Stimulated activated CD4-positive, alpha-beta T cell treated with anti-CD3 and anti-CD28 coated beads, Interleukin-4, amount 100 ng/mL, for 48 hours (primary cell): ENCODE results near the gene OSBPL6.
"Not testable (repeated sequence)": the region's sequence is repeated elsewhere in the genome, so short reads cannot be mapped to it uniquely, and the experiment has no call there.

Experiments
- DNase-seq, 2 donors: peaks; one replicate each; pipeline ENCODE4 v3.0.0-alpha.2; 2020; ENCODE audit warnings: low read depth in 2 of 2

Gene OSBPL6

DNA sequence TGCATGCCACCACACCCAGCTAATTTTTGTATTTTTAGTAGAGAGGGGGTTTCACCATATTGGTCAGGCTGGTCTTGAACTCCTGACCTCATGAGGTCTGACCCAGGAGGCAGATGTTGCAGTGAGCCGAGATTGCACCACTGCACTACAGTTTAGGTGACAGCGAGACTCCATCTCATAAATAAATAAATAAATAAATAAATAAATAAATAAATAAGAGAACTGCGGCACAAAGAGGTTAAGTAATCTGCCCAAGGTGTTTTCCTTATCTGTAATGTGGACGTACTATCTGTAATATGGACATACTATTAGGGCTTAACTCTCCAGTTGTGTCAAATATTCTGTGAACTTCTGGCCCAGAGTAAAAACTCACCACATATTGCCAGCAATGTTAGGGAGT lies 4.1 kb downstream of the OSBPL6 start:
- DNase-seq = not testable (repeated sequence)

DNA sequence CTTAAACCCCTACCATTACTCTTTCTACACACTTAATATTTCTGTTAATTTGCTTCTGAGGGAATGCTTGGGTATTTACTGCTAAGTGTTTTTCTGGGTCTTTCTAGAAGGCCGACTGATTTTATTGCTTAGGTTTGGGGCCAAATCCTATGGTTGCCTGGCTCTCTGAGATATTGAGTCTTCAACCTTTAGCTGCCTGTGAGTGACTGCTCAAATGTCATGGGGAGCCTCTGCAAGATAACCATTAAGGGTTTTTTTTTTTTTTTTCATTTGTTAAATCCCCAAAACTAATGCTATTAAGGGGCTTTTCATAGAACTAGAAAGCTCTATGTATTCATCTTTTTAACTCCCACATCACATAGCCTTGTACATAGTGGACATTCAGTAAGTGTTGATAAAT lies 5.0 kb downstream of the OSBPL6 start:
- DNase-seq = no peak

DNA sequence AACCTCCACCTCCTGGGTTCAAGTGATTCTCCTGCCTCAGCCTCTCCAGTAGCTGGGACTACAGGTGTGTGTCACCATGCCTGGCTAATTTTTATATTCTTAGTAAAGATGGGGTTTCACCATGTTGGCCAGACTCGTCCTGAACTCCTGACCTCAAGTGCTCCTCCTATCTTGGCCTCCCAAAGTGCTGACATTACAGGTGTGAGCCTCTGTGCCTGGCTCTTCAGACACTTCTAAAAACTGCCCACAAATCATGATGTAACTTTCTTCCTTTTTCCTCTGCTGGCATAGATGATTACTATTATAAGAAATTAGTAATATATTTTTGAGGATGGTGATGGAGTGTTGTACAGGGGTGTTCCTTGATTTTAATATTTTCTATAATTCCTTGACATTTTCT lies 6.0 kb downstream of the OSBPL6 start:
- DNase-seq = no peak

DNA sequence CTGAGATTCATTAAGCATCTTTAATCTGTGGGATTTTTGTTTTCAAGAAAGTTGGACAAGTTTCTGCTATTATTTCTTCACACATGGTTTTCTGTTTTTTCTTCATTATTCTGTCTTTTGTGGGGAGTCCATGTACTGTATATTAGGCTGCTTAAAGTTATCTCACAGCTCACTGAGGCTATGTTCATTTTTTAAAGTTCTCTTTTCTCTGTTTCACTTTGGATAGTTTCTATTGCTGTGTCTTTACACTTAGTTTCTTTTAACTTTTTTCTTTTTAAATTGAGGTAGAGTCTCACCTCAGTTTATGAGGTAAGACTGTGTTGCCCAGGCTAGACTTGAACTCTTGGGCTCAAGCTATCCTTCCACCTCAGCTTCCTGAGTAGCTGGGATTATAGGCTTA lies 8.6 kb downstream of the OSBPL6 start:
- no peak for DNase-seq

DNA sequence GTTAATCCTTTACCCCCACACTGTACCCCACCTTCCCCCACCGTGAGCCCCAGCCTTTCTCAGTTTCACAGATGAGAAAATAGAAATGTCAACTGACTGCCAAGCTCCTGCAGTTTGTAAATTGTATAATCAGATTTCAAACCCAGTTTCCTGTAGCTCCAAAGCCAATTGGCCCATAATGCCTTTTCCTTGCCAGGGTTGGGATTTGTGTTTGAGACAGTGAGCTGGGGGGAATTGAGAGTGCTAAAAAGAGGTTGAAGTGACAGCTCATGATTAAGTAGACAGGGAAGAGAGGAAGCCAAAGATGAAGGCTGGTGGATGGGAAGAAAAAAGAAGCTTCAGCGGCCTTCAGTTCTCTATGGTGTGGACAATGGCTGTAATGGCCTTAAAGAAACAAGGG lies 10.7 kb downstream of the OSBPL6 start:
- no peak for DNase-seq

DNA sequence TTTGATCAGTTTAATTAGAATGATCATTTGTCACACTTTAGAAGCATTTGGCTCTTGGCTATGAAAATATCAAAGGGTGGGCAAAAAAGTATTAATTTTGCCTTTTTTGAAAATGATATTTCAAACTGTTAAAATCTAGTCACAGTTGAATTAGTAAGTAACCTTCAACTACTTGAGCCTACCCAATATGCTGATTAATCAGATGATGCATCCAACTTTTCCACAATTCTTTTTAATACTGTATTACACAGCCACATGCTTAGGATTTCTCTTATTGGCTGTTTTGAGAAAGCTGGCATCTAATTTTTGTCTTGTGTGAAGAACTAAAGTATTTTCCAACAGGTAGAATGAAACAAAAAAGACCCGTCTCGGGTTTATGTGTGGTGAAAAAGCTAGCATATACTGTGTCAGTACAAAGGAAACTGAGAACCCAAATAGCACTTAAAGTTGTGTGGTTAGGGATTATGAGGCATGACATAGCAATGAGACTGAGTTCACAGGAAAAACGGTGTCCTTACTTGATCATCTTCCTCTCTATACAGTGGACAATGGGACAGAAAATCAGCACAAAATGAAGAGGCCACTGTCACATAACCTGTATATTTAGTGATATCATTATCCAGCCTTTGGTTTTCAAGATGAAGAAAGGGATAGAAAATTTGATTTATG lies 11.7 kb downstream of the OSBPL6 start:
- DNase-seq = no peak

DNA sequence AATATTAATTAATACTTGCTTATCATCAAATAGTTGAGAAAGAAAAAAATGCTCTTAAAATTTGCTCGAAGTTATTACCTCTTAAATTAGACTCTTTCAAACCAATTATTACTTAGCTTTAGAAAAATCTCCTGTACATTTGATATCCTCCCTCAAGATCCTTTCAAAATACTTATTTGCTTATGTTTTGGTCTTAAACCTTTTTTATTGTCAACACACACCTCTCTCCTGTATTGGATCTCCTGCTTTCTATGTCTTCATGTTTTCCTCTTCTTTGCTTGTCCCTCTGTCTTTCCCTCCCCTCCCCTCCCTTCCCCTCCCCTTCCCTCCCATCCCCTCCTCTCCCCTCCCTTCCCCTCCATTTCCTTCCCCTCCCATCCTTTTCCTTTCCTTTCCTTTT lies 14.0 kb downstream of the OSBPL6 start:
- no peak for DNase-seq

DNA sequence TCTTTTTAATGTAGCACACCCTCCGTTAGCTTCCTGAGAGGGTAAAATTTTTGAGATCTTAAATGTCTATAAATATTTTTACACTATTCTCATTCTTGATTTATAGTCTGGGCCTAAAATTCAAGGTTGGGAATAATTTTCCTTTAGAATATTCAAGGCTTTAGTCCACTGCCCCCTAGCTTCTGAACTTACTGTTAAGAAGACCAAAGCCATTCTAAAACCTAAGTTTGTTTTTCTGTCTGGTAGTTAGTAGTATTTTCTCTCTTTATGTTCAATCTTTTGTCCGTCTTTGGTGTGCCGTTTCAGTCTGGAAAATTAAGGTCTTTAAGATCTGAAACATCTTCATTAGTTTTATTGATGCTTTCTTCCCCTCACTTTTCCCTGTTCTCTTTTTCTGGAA lies 14.5 kb downstream of the OSBPL6 start:
- DNase-seq = no peak

DNA sequence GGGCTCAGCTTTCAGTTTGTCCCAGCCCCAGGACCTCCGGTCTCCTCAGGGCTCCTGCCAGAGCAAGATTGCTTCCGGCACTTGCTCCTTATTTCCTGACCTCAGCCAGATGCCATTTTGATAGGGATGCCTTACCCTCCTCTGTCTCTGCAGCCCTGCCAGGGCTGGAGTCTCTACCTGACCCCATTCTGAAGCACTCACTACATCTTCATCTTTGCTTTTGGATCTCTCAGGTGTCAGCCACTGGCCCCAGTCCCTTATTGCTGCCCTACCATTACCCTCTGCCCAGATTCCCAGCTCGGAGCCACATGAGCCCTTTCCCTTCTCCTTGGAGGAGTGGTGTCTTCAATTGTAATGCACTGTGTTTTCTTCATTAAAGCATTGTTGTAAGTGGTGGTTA lies 17.1 kb downstream of the OSBPL6 start:
- DNase-seq = no peak

DNA sequence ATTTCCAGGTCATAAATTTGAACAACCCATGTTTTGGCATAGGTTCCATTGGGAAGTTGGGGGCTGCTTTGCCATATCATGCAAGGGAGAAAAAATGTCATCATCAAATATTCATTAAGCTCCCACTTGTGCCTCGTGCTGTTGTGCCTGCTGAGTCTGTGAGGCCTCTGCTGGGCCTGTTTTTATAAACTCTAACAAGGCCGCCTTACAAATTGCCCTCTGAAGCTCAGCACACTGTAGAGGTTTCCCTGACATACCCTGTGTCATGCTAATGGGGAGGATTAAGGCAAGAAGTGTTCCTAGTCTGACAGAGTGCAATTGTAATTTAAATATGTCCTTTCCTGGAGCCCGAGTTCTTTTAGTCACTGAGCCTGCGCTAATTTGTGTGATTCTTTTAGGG lies 17.6 kb downstream of the OSBPL6 start:
- no peak for DNase-seq

DNA sequence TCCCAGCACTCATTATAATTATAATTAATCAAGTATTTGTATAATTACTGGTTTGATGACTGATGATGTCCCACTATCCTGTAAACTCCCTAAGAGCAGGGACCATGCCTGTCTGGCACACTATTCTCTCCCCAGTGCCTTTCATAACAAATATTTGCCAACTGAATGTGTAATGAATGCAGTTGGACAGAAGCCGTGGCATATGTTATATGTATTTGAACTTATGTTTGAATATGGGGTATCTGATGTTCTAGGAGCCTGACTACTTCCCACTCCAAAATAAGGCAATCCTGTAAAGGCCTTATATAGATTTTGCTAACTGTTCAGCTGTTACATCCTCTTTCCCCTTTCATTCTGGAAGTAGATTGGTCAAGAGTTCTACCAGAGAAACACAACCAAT lies 19.7 kb downstream of the OSBPL6 start:
- no peak for DNase-seq

DNA sequence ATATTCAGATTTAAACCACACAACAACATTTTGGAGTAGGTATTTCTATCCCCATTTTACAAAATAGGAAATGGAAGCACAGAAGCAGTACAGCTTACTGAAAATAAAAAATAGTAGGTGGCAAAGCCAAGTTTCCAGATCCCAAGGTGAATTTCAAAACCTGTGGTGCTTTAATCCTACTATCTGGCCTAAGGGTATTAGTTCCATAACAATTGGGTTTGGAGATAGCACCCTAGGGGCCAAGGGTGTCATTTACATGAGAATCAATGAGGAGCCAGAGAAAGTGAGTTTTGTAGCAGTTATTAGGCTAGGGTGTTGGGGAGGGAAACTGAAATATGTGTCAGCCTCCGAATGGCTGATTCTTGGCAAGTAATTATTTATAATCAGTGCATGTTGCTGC lies 24.9 kb downstream of the OSBPL6 start:
- DNase-seq = no peak

DNA sequence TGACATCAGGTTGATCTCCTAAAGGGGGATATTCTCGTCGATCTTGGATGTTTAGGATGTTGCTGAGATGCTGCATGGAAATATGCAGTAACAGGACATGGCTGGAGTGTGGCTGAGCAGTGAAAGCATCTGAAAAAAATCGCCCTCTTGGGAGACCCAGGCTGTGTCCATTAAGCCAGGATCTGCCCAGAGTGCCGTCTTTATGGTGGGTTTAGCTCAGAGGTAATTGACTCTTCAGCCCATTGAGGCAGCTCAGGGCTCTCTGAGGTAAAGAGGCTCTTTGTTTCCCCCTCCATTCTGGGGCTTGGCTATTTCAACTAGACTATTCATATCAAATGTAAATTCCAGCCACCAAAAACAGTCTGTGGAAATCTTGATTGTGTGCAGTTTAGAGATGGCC lies 26.5 kb downstream of the OSBPL6 start:
- no peak for DNase-seq

DNA sequence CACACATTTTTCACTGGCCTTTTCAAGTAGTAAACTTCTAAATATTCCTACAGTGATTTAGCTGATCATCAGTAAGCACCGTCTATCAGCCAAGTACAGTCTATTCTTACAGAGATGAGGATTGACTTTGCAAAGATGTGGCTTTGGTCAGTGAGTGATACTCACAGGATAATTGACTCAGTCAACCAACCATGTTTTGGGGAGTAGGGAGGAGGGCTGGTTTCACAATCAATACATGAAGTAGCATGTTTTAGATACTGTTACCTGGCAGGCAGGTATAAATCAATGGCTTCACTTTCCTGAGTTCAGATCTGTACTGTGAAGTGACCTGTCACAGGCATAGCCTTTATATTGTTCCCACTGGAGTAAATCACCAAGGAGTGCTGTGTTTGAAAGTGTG lies 27.2 kb downstream of the OSBPL6 start:
- no peak for DNase-seq

DNA sequence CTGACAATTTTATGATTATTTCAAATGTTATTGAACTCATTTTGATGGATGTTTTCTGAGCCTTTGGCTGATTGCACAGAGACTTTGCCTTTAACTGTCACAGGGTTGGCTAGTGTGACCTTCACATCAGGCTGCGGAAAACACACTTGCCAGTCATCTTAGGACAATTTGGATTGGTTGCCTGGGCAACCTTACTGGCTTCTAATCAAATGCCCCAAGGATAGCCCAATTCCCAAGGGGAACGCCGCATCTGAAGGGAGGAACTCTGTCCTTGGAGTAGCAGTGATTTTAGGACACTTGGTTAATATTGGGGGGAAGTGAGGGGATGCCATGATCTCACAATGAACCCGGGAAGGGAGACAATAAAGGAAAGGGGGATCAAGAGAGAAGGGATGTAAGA lies 29.5 kb downstream of the OSBPL6 start:
- no peak for DNase-seq

DNA sequence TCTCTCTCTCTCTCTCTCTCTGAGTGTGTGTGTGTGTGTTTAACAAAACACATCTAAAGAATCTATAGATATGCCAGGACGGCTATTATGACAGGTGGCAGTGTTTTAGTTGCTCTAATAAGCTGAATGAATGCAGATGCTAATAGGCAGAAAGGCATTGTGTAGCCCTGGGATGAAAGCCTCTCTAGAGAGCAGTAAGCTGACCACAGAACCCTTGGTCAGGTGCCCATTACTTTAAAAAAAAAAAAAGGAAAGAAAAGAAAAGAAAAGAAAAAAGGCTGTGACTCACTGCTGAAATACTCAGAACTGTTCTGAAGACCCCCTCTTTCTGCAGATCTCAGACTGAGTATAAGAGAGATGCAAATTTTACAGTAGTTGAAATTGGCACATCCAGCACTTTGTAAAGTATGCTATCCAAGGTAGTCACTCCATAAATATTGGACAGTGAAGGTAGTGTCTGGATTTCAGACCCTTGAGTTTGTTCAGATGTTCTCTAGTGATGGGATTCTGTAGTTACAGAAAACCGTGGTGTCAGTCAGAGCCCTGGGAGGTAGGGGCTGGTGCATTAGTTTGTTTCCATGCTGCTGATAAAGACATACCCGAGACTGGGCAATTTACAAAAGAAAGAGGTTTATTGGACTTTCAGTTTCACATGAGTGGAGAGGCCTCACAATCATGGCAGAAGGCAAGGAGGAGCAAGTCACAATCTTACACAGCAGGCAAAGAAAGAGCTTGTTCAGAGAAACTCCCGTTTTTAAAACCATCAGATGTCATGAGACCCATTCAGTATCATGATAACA lies 30.9 kb downstream of the OSBPL6 start:
- no peak for DNase-seq

DNA sequence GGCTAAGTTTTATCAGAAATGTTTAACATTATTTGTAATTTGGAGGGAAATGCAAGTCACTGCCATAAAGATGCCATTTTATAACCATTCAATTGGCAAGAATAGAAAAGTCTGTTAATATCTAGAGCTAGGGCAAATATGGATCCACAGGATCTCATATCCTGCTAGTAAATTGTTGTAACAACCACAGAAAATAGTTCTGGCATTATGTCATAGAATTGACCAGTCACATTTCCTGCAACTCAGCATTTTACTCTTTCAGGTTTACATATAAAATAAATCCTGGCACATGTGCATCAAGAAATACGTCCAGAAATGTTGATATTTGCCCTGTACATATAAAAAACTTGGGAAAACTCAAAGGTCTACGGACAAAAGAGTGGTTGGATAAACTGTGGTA lies 32.9 kb downstream of the OSBPL6 start:
- DNase-seq = no peak

DNA sequence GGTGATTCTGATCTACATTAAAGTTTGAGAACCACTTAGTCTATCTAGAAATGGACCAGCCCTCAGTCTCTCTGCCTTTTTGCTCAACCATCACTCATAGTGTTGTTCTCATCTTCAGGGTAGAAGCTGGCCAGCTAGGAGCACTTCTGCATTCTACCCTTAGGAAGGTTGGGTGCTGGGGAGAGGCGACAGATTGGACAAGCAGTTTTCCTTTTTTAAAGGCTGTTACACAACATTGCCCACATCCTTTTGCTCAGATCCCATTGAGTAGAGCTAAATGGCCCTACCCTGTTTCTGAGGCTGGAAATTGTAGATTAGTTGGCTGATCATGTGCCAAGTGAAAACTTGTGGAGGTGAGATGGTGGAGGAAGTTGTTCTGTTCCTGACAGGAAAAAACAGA lies 35.6 kb downstream of the OSBPL6 start:
- no peak for DNase-seq

DNA sequence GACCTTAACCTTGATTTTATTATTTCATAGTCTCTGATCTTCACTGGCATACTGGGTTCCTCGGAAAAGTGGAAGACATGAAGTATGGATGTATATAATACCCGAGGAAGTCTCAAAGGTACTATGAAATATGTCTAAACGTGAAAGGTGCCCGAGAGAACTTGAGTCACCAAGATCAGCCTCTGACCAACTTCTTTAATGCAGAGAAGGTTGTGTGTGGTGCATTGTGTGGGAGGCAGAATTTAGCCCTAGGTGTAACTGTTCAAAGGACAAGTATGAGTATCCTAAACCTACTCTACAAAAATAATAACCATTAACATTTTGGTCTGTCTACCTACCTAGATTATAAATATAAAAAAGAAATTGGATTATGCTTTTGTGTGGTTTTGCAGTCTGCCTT lies 36.1 kb downstream of the OSBPL6 start:
- no peak for DNase-seq

DNA sequence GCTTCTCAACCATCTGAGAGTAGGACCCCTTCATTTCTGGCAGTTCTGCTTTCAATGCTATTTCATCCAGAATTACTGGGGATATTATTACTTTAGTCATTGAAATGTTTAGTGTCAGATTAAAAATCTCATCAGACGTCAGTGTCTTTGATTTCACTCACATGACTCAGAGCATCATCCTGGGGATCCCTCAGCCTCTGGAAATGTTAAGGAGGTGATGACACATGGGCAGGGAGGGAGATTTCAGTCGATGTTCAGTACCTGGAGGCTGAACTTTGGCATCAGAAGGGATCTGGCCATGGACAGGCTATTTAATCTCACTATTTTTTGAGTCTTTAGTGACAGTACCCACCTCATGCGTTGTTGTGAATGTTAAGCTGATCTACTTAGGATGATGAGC lies 39.1 kb downstream of the OSBPL6 start:
- DNase-seq = no peak

DNA sequence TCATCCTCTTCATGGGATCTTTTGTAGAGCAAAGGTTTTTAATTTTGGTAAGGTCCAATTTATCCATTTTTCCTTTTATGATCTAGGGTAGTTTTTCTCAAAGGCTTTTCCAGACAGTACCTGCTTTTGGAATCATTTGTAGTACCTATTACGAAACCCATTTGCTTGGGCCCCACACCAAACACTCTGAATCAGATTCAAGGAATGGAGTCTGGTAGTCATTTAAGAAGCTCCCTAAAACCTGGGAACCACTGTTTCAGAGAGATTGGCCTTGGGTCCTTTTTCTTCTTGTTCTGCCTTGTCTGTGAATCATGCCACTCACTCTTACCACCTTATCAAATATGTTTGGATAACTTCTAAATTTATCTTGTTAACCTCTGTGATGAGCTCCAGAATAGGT lies 40.3 kb downstream of the OSBPL6 start:
- no peak for DNase-seq

DNA sequence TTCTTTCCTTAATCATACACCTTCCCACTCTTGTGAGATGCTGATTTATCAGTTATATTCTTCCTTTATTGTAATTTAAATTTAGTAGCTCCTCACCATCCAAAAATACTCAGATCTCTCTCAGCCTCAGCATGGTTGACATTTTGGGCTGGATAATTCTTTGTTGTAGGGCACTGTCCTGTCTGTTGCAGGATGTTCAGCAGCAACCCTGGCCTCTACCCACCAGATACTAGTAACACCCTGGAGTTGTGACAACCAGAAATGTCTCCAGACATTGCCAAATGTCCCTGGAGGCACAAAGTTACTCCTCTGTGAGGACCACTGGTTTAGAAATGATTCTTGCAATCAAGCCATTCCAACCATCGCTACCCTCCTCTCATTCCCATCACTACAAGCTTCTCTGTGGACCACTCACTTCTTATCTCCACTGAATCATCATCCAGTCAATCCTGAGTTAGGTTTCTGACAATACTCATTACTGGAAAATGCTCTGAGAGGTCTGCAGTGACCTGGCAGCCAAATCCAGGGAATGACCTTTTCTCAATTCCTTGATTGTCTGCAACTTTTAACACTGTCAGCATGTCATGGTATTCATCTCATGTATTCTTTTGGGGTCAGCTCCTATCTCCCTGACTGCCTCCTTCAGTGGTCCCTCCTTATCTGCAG lies 43.3 kb downstream of the OSBPL6 start:
- no peak for DNase-seq

DNA sequence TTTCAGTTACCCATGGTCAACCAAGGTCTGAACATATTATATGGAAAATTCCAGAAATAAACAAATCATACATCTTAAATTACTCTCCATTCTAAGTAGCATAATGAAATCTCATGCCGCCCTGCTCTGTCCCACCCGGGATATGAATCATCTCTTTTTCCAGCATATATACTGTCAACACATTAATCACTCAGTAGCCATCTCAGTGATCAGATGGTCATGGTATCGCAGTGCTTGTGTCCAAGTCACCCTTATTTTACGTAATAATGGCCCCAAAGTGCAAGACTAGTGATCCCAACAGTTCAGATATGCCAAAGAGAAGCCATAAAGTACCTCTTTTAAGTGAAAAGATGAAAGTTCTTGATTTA lies 43.8 kb downstream of the OSBPL6 start:
- no peak for DNase-seq
